HCT116 (cell line): ENCODE measurements around the gene PTPRR. TPM values are rescaled to one million over a fixed set of nuclear protein-coding genes. Genes with fewer than 3 reads are reported as not detected.

Experiments used
- ATAC-seq: fragments of 200-7000 bp; cut with Tn5 transposase; 2 replicates; pipeline ENCODE4 v1.9.1; 2020; ENCODE audit warnings: mild to moderate bottlenecking, moderate library complexity
- BruUV-seq: library from RNA; stranded (reverse); fragments of 400-500 nt; replicated peaks from 2 replicates; lab custom pipeline; 2021; lab: Mats Ljungman, UMichigan
- CTCF ChIA-PET: fragments of 300-600 bp; sonication (Branson Sonifier 250); formaldehyde crosslinking; loops from one replicate; lab custom pipeline; 2021; ENCODE audit warnings: antibody characterized with exemption; lab: Charles Lee
- POLR2A ChIA-PET: fragments of 300-600, 350-600 bp; sonication (Branson Sonifier 250); formaldehyde crosslinking; loops from one replicate; lab custom pipeline; 2021; ENCODE audit warnings: antibody characterized with exemption; lab: Charles Lee
- RAD21 ChIA-PET, 2 experiments: fragments of 300-600 bp; sonication (Branson Sonifier 250); formaldehyde crosslinking; loops; one replicate each; lab custom pipeline; 2023; ENCODE audit warnings: low total read pairs in 2 of 2; ENCODE audit not compliant: uncharacterized antibody in 2 of 2, unreplicated experiment in 2 of 2, low non-redundant PET in 1 of 2; lab: Charles Lee
- DNase-seq: peaks from one replicate; pipeline ENCODE4 v3.0.0-alpha.2; 2010; ENCODE audit warnings: low read depth, low spot score
- H2AFZ ChIP-seq: fragments of 200-600 bp; shearing (Covaris generic), sonication (generic); 2 replicates; pipeline ENCODE4 v1.6.1; 2017; ENCODE audit warnings: low read depth, mixed run types, mixed read lengths, antibody characterized with exemption, low read length; ENCODE audit not compliant: poor library complexity, severe bottlenecking
- H3K27ac ChIP-seq: 2 replicates; pipeline ENCODE4 v1.5.1; 2012; ENCODE audit warnings: low read depth, low read length
- H3K27me3 ChIP-seq: fragments of 200-600 bp; sonication (generic); 2 replicates; pipeline ENCODE4 v1.6.1; 2016; ENCODE audit warnings: mixed run types, low read length, mixed read lengths; ENCODE audit not compliant: insufficient read depth
- H3K36me3 ChIP-seq, 2 experiments: fragments of 200-500 bp in 1 of 2; fragments of 200-600 bp in 1 of 2; sonication (Bioruptor generic) in 1 of 2; sonication (generic) in 1 of 2; 2 replicates each; pipeline versions ENCODE4 v1.5.1 to v1.6.1; 2014 to 2016; ENCODE audit warnings: low read length in 2 of 2, inconsistent platforms in 1 of 2, mixed read lengths in 1 of 2, mixed run types in 1 of 2; ENCODE audit not compliant: insufficient read depth in 2 of 2, control insufficient read depth in 1 of 2
- H3K4me1 ChIP-seq, 2 experiments: fragments of 200-600 bp in 1 of 2; sonication (generic) in 1 of 2; 2 replicates each; pipeline versions ENCODE4 v1.5.1 to v1.6.1; 2012 to 2017; ENCODE audit warnings: low read length in 2 of 2, inconsistent platforms in 1 of 2, mild to moderate bottlenecking in 1 of 2, mixed read lengths in 1 of 2, mixed run types in 1 of 2, moderate library complexity in 1 of 2; ENCODE audit not compliant: insufficient read depth in 2 of 2, control insufficient read depth in 1 of 2
- H3K4me2 ChIP-seq: fragments of 200-600 bp; sonication (generic); 2 replicates; pipeline ENCODE4 v1.6.1; 2017; ENCODE audit warnings: mixed run types, low read length, mixed read lengths
- H3K4me3 ChIP-seq, 2 experiments: fragments of 200-600 bp in 1 of 2; sonication (generic) in 1 of 2; replicated peaks in 1 of 2; 2 replicates each; pipeline ENCODE4 v1.5.1; 2011 to 2016; ENCODE audit warnings: low read length in 2 of 2, control low read depth in 1 of 2, low read depth in 1 of 2, mild to moderate bottlenecking in 1 of 2, mixed read lengths in 1 of 2, mixed run types in 1 of 2
- H3K79me2 ChIP-seq: fragments of 200-600 bp; sonication (generic); 2 replicates; pipeline ENCODE4 v1.6.1; 2017; ENCODE audit warnings: mild to moderate bottlenecking, mixed run types, low read length, moderate library complexity, mixed read lengths; ENCODE audit not compliant: insufficient read depth
- H3K9ac ChIP-seq: fragments of 200-600 bp; sonication (generic); 2 replicates; pipeline ENCODE4 v1.6.1; 2016; ENCODE audit warnings: low read length, mixed read lengths
- H3K9me2 ChIP-seq: fragments of 200-600 bp; sonication (generic), shearing (Covaris generic); 2 replicates; pipeline ENCODE4 v1.6.1; 2017; ENCODE audit warnings: mixed run types, mild to moderate bottlenecking, moderate library complexity; ENCODE audit not compliant: insufficient read depth
- H3K9me3 ChIP-seq, 2 experiments: fragments of 200-500 bp in 1 of 2; fragments of 200-600 bp in 1 of 2; sonication (Bioruptor generic) in 1 of 2; sonication (generic) in 1 of 2; 2 replicates each; pipeline ENCODE4 v1.6.1; 2014 to 2017; ENCODE audit warnings: low read length in 2 of 2, mixed read lengths in 2 of 2, inconsistent platforms in 1 of 2, low read depth in 1 of 2, mild to moderate bottlenecking in 1 of 2, mixed run types in 1 of 2, moderate library complexity in 1 of 2; ENCODE audit not compliant: control insufficient read depth in 1 of 2, insufficient read depth in 1 of 2
- H4K20me1 ChIP-seq: fragments of 200-600 bp; sonication (generic), shearing (Covaris generic); 2 replicates; pipeline ENCODE4 v1.6.1; 2017; ENCODE audit warnings: mixed run types, mild to moderate bottlenecking, moderate library complexity; ENCODE audit not compliant: insufficient read depth
- CEBPB ChIP-seq: IDR thresholded peaks from 2 replicates; pipeline ENCODE4 v1.6.1; 2012; ENCODE audit warnings: low read depth
- ELF1 ChIP-seq: IDR thresholded peaks from 2 replicates; pipeline ENCODE4 v1.6.1; 2012; ENCODE audit warnings: low read depth, borderline replicate concordance
- EZH2 ChIP-seq: fragments of 200-600 bp; sonication (generic); IDR thresholded peaks from 2 replicates; pipeline ENCODE4 v1.6.1; 2017; ENCODE audit warnings: antibody characterized with exemption, mixed run types
- EZH2phosphoT487 ChIP-seq: fragments of 200-600 bp; IDR thresholded peaks from 2 replicates; pipeline ENCODE4 v1.6.1; 2018; ENCODE audit warnings: antibody characterized with exemption, borderline replicate concordance
- FOSL1 ChIP-seq: IDR thresholded peaks from 2 replicates; pipeline ENCODE4 v1.6.1; 2012; ENCODE audit warnings: low read depth
- JUND ChIP-seq: IDR thresholded peaks from 2 replicates; pipeline ENCODE4 v1.6.1; 2012
- POLR2AphosphoS5 ChIP-seq: IDR thresholded peaks from 2 replicates; pipeline ENCODE4 v1.6.1; 2011; ENCODE audit warnings: mild to moderate bottlenecking, low read depth, low read length, moderate library complexity
- RAD21 ChIP-seq: IDR thresholded peaks from 2 replicates; pipeline ENCODE4 v1.6.1; 2012; ENCODE audit warnings: low read depth, mild to moderate bottlenecking
- REST ChIP-seq: IDR thresholded peaks from 2 replicates; pipeline ENCODE4 v1.6.1; 2012; ENCODE audit warnings: low read depth
- SIN3A ChIP-seq: IDR thresholded peaks from 2 replicates; pipeline ENCODE4 v1.6.1; 2012; ENCODE audit warnings: low read depth
- SP1 ChIP-seq: IDR thresholded peaks from 2 replicates; pipeline ENCODE4 v1.6.1; 2012; ENCODE audit warnings: low read depth
- SRF ChIP-seq: IDR thresholded peaks from 2 replicates; pipeline ENCODE4 v1.6.1; 2012; ENCODE audit warnings: low read depth
- TCF7L2 ChIP-seq: IDR thresholded peaks from 2 replicates; pipeline ENCODE4 v1.7.0; 2011; ENCODE audit warnings: borderline replicate concordance, inconsistent platforms; ENCODE audit not compliant: insufficient read depth, insufficient read length; ENCODE audit errors: extremely low read depth
- YY1 ChIP-seq: IDR thresholded peaks from 2 replicates; pipeline ENCODE4 v1.6.1; 2011; ENCODE audit warnings: low read length, low read depth, moderate library complexity, mild to moderate bottlenecking; ENCODE audit not compliant: insufficient replicate concordance; ENCODE audit errors: extremely low read depth
- ZFX ChIP-seq: fragments of 450-650 bp; IDR thresholded peaks from 2 replicates; pipeline ENCODE4 v1.6.1; 2017
- ZNF274 ChIP-seq: fragments of 200-500 bp; sonication (Bioruptor generic); IDR thresholded peaks from 2 replicates; pipeline ENCODE4 v1.6.1; 2014; ENCODE audit warnings: mild to moderate bottlenecking, low read depth, low read length, inconsistent platforms
- intact Hi-C: fragments of 100-400 bp; cut with micrococcal nuclease; formaldehyde crosslinking; loops from 2 replicates; pipeline ENCODE4 v1.10.0; 2022
- total RNA-seq: library from RNA; stranded (reverse); gene quantifications from one replicate; pipeline ENCODE4 v1.2.1, GENCODE V29; 2021; ENCODE audit not compliant: unreplicated experiment

The PTPRR gene
- total RNA-seq, 1 experiment from 2014 or later, result 0.27 TPM

GRCh38 chr12:70962226-70962794 is 41.8 kb upstream of the PTPRR start:
- Histone ChIP-seq H3K27ac (no peak overlapping the region), H2AFZ (no peak overlapping the region), H3K27me3 (no peaks in the 10 kb centered on the region), H3K4me1 (no peaks in the 10 kb centered on the region), H3K36me3 (no peaks in the 10 kb centered on the region), H3K9ac (no peak overlapping the region), H3K9me2 (no peaks in the 10 kb centered on the region), H3K9me3 (0 out of 4 replicates have a peak, but pooled peaks cover 0 to 5% of the 10 kb centered on the region in 2 experiments), H3K4me2 (no peak overlapping the region), H3K4me3 (no peak overlapping the region), H3K79me2 (no peaks in the 10 kb centered on the region), H4K20me1 (no peaks in the 10 kb centered on the region)
- ATAC-seq (no peak), DNase-seq (no peak)
- intact Hi-C loops, result no loop called here
- RAD21 ChIA-PET, result no interaction called here
- no TSS peak for BruUV-seq
- CTCF ChIA-PET, result no interaction called here
- TF ChIP-seq FOSL1 (no peak), REST (no peak), POLR2AphosphoS5 (no peak), TCF7L2 (no peak), ELF1 (no peak), SRF (no peak), SIN3A (no peak), CEBPB (no peak), JUND (no peak), SP1 (no peak), EZH2 (no peak), YY1 (no peak), EZH2phosphoT487 (no peak), ZNF274 (no peak), ZFX (no peak), RAD21 (no peak)
- POLR2A ChIA-PET, result no interaction called here
